Measurements from ENCODE around the gene USP34.
"Not testable (repeated sequence)": the region's sequence is repeated elsewhere in the genome, so short reads cannot be mapped to it uniquely, and the experiment has no call there.

Gene USP34

DNA sequence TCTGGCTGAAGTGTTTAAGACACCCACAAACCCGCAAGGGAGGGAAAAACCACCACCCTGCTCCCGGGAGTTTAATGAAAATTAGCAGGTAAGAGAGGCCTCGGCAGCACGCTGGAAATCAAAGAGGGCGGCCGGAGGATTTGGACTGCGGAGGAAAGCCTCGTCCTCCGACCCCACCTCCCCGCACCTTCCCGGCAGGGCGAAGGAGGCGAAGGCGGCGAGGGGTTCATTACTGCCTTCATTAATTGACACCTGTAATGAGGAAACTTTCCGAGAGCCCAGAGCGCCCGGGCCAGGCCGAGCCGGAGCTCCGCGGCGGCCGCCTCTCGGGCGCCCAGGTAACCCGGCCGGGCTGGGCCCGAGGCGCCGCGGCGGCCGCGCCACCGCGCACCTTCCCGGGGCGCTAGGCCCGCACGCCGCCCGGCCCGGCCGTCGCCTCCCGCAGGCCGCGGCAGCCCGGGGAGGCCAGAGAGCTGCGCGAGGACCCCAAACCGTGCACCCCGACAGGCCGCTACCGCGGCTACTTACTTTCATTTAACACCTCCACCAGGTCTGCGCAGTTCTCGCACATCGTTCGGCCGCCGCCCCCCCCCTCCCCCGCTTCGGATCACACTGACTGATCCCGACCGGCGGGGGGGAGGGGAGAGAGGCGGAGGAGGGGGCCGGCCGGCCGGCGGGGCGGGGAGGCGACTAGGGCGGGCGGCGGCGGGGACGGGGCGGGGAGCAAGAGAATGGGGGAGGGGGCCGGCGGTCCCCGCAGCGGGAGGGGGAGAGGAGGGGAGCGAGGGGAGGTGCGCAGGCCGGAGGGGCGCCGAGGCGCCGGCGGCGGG is 550 bp downstream of the USP34 start:
- Mint-ChIP-seq H3K27ac (peak overlapping the region; percentile 100), H3K4me1 (peaks cover 26% of the 10 kb centered on the region), H3K36me3 (no peaks in the 10 kb centered on the region), H3K9me3 (no peaks in the 10 kb centered on the region), H3K4me3 (peak overlapping the region; percentile 97), H3K27me3 (no peaks in the 10 kb centered on the region)
- ATAC-seq = peak; percentile 69

DNA sequence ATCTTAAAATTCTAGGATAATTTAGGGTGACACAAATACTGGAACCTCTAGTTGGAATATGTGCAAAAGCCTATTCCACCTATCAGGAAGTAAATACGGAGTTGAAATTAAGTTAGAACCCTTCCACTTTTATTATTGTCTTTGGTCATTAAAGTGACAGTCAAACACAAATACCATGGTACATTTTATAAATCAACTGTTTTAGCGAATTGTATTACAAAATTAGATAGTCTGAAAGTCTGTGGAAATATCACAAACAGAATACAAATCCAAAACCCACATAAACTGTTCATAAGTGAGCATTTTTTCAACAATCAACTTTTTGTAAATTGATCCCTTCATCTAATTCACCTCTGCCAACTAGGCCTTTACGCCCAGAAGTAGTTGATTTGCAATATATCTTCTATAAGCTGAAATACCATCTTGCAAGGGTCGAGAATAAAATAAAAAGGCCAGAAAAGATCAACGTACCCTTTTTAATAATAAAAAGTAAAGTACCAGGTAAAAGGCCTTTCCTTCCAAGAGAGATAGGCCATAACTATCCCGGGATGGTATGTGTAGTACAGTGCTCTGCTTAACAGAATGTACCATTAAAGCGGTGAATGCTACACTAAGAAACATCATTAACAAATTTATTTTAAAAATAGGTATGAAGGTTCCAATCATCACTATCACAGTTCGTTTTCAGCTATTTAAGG is 1.3 kb downstream of the USP34 start:
- no peaks in the 10 kb centered on the region for H3K27me3 Mint-ChIP-seq
- no peaks in the 10 kb centered on the region for H3K36me3 Mint-ChIP-seq
- no peaks in the 10 kb centered on the region for H3K9me3 Mint-ChIP-seq
- peaks cover 30% of the 10 kb centered on the region for H3K4me1 Mint-ChIP-seq
- ATAC-seq = no peak
- peak overlapping the region; percentile 100 for H3K27ac Mint-ChIP-seq
- peak overlapping the region; percentile 96 for H3K4me3 Mint-ChIP-seq

DNA sequence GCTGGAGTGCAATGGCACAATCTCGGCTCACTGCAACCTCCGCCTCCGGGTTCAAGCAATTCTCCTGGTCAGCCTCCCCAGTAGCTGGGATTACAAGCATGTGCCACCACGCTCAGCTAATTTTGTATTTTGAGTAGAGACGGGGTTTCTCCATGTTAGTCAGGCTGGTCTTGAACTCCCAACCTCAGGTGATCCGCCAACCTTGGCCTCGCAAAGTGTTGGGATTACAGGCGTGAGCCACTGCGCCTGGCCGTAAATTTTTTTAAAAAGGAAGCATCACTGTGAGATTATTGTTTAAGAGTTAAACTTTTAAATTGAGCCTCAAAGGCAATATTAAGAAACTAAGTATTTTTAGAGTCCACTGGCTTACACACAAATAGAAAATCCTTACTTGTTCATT is 2.7 kb downstream of the USP34 start:
- H3K27me3 Mint-ChIP-seq, H3K36me3 Mint-ChIP-seq, H3K9me3 Mint-ChIP-seq, H3K27ac Mint-ChIP-seq, ATAC-seq, H3K4me3 Mint-ChIP-seq: not testable (repeated sequence)
- peaks cover 43% of the 10 kb centered on the region for H3K4me1 Mint-ChIP-seq

DNA sequence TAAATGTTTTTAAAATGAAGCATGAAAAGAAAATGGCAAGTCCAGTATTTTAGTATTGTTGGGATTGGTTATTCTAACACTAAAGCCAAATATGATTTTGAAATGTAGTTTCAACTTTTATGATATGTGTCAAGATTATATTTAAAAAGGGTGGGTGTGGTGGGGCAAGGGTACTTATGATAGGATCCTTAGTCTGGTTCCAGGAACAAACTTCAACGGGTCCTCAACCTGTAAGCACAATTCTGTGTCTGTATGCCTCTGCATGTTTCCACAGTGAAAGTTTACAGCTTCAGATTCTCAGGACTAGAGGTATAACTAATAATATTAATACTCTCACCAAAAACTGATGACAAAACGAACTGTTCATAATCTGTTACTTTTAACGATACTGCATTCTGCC is 5.8 kb downstream of the USP34 start:
- H3K4me1 Mint-ChIP-seq = peaks cover 48% of the 10 kb centered on the region

DNA sequence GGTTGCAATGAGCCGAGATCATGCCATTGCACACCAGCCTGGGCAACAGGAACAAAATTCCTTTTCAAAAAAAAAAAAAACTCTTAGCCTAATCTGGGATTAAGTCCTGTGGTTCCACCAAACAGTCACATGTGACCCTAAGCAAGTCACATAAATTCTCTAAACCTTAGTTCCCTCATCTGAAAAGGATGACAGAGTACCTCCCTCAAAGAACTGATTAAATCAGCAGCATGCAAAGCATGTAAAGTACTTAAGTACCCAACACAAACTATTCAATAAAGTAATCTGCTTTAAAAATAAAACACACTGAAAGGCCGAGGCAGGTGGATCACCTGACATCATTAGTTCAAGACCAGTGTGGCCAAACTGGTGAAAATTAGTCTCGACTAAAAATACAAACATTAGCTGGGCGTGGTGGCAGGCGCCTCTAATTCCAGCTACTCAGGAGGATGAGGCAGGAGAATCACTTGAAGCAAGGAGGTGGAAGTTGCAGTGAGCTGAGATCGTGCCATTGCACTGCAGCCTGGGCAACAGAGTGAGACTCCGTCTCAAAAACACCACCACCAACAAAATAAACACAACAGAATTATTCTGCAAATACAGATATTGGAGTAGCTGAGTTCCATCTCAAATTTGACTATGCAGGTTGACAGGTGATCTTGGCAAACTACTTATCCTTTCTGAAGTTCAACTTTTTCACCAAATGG is 7.0 kb downstream of the USP34 start:
- Mint-ChIP-seq H3K4me1 (peaks cover 53% of the 10 kb centered on the region), H3K9me3 (no peaks in the 10 kb centered on the region), H3K36me3 (no peaks in the 10 kb centered on the region), H3K4me3 (peak overlapping the region; percentile 50), H3K27me3 (no peaks in the 10 kb centered on the region), H3K27ac (peak overlapping the region; percentile 66)
- ATAC-seq = peak; percentile 39

More for the DNA sequence above, 5.8 kb downstream of the USP34 start:
- Mint-ChIP-seq H3K9me3 (no peaks in the 10 kb centered on the region), H3K36me3 (no peaks in the 10 kb centered on the region), H3K27me3 (no peaks in the 10 kb centered on the region), H3K27ac (peak overlapping the region; percentile 66), H3K4me3 (no peak overlapping the region)
- ATAC-seq = no peak

DNA sequence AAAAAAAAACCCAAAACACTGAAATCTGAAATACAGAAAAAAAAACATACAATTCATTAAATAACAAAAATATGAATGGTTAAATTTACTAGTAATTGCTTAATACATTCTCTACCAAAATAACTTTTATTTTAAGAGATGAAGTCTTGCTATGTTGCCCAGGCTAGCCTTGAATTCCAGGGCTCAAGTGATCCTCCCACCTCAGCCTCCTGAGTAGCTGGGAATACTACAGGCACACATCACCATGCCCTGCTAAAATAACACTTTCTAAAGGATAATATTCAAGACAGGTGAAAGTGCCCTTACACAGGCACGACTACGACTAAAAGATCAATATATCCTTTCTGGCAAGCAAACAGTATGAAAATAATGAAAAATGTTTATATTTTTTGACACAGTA is 9.5 kb downstream of the USP34 start:
- H3K4me1 Mint-ChIP-seq = peaks cover 75% of the 10 kb centered on the region
- H3K27me3 Mint-ChIP-seq = no peaks in the 10 kb centered on the region
- no peaks in the 10 kb centered on the region for H3K9me3 Mint-ChIP-seq
- H3K36me3 Mint-ChIP-seq = no peaks in the 10 kb centered on the region
- no peak for ATAC-seq
- no peak overlapping the region for H3K27ac Mint-ChIP-seq
- no peak overlapping the region for H3K4me3 Mint-ChIP-seq

DNA sequence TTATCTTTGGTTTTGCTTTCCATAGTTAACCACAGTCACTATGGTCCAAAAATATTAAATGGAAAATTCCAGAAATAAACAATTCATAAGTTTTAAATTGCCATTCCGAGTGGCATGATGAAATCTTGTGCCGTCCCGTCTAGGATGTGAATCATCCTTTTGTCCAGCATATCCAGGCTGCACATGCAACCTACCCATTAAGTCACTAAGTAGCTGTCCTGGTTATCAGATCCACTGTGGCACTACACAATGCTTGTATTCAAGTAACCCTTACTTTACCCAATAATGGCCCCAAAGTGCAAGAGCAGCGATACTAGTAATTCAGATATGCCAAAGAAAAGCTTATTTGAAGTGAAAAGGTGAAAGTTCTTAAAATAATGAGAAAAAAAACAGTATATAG is 10.7 kb downstream of the USP34 start:
- H3K36me3 Mint-ChIP-seq = peaks cover 6% of the 10 kb centered on the region
- H3K4me3 Mint-ChIP-seq = no peak overlapping the region
- H3K9me3 Mint-ChIP-seq = no peaks in the 10 kb centered on the region
- H3K27ac Mint-ChIP-seq = no peak overlapping the region
- peaks cover 79% of the 10 kb centered on the region for H3K4me1 Mint-ChIP-seq
- H3K27me3 Mint-ChIP-seq = no peaks in the 10 kb centered on the region
- ATAC-seq = no peak

DNA sequence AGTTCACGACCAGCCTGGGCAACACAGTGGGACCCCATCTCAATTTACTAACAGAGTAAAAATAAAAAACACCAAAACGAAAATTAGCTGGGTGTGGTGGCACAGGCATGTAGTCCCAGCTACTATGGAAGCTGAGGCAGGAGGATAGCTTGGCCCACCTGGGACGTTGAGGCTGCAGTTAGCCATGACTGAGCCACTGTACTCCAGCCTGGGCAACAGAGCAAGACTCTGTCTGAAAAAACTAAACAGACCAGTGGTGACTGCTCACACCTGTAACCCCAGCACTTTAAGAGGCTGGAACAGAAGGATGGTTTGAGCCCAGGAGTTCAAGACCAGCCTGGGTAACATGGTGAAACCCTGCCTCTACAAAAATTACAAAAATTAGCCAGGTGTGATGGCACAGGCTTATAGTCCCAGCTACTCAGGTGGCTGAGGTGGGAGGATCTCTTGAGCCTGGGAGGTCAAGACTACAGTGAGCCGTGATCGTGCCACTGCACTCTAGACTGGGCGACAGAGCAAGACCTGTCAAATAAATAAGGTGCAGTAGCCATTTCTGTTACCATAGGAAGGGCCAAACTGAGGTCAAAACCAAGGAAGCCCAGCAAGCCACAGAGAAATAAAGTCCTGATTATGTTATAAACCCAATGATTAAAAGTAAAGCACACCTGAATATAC is 14.0 kb downstream of the USP34 start:
- no peak overlapping the region for H3K27ac Mint-ChIP-seq
- no peak overlapping the region for H3K4me3 Mint-ChIP-seq
- no peaks in the 10 kb centered on the region for H3K27me3 Mint-ChIP-seq
- H3K4me1 Mint-ChIP-seq = peaks cover 83% of the 10 kb centered on the region
- no peak for ATAC-seq
- peaks cover 12% of the 10 kb centered on the region for H3K36me3 Mint-ChIP-seq
- no peaks in the 10 kb centered on the region for H3K9me3 Mint-ChIP-seq

DNA sequence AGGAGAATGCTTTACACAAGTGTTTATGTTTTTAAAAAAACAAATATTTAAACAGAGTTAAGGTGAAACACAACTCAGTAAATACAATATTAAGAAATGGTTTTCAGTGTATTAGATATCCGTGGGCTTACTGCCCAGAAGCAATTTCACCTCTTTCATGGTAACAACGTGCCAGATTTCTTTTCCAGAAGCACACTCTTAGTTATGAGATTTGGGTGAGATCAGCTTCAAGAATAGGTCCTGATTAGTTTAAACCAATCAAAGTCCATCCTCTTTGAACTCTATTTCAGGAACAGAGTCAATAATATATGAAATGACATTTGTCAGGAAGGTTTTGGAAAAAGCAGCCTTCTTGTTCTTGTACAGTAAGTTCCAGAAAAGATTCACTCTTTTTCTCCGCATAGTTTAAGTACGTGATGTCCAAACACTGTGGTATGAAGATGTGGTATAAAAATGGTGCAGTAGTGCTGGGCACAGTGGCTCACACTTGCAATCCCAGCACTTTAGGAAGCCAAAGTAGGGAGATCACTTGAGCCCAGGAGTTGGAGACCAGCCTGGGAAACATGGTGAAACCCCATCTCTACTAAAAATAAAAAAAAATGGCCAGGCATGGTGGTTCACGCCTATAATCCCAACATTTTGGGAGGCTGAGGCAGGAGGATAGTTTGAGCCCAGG is 14.7 kb downstream of the USP34 start:
- H3K4me3 Mint-ChIP-seq = no peak overlapping the region
- H3K36me3 Mint-ChIP-seq = peaks cover 12% of the 10 kb centered on the region
- H3K9me3 Mint-ChIP-seq = no peaks in the 10 kb centered on the region
- no peaks in the 10 kb centered on the region for H3K27me3 Mint-ChIP-seq
- ATAC-seq = no peak
- H3K4me1 Mint-ChIP-seq = peaks cover 77% of the 10 kb centered on the region
- no peak overlapping the region for H3K27ac Mint-ChIP-seq

DNA sequence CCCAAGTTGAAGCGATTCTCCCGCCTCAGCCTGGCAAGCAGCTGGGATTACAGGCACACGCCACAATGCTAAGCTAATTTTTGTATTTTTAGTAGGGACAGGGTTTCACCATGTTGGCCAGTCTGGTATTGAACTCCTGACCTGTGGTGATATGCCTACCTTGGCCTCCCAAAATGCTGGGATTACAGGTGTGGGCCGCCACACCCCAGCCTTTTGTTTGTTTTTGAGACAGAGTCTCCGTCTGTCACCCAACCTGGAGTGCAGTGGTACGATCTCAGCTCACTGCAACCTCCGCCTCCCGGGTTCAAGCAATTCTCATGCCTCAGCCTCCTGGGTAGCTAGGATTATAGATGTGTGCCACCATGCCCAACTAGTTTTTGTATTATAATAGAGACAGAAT is 15.9 kb downstream of the USP34 start:
- H3K36me3 Mint-ChIP-seq = peaks cover 12% of the 10 kb centered on the region
- H3K4me3 Mint-ChIP-seq, H3K27ac Mint-ChIP-seq, H3K9me3 Mint-ChIP-seq, H3K27me3 Mint-ChIP-seq, ATAC-seq: not testable (repeated sequence)
- peaks cover 76% of the 10 kb centered on the region for H3K4me1 Mint-ChIP-seq

DNA sequence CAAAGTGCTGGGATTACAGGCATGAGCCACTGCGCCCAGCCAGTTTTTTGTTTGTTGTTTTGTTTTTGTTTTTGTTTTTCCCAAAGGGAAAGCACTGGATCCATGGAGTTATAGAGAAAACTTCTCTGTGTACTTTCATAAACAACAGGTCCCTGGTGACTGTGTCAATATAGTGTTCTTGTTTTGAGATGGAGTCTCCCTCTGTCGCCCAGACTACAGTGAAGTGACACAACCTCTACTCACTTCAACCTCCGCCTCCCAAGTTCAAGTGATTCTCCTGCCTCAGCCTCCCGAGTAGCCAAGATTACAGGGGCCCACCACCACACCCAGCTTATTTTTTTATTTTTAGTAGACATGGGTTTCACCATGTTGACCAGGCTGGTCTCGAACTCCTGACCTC is 16.5 kb downstream of the USP34 start:
- Mint-ChIP-seq H3K9me3 (no peaks in the 10 kb centered on the region), H3K27me3 (no peaks in the 10 kb centered on the region), H3K36me3 (peaks cover 14% of the 10 kb centered on the region), H3K4me3 (no peak overlapping the region), H3K27ac (no peak overlapping the region), H3K4me1 (peaks cover 76% of the 10 kb centered on the region)
- ATAC-seq = no peak

DNA sequence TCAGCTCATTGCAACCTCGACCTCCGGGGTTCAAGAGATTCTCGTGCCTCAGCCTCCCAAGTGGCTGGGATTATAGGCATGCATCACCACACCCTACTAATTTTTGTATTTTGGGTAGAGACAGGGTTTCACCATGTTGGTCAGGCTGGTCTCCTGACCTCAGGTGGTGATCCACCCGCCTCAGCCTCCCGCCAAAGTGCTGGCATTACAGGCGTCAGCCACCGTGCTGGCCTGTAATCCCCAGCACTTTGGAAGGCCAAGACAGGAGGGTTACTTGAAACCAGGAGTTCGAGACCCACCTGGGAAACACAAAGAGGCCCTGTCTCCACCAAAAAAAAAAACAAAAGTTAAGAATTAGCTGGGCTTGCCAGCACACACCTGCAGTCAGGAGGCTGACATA is 18.5 kb downstream of the USP34 start:
- no peak overlapping the region for H3K4me3 Mint-ChIP-seq
- no peak overlapping the region for H3K27ac Mint-ChIP-seq
- no peaks in the 10 kb centered on the region for H3K9me3 Mint-ChIP-seq
- no peaks in the 10 kb centered on the region for H3K27me3 Mint-ChIP-seq
- no peak for ATAC-seq
- H3K4me1 Mint-ChIP-seq = peaks cover 68% of the 10 kb centered on the region
- peaks cover 22% of the 10 kb centered on the region for H3K36me3 Mint-ChIP-seq

DNA sequence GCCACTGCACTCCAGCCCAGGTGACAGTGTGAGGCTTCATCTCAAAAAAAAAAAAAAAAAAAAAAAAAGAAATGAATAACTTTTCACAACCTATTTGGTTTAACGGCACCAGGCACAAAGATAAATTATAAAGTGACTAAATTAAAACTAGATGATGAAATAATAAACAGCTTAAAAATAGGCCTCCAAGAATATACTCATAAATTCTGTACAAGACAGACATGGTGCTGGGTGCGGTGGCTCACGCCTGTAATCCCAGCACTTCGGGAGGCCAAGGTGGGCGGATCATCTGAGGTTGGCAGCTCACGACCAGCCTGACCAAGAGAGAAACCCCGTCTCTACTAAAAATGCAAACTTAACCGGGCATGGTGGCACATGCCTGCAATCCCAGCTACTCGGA is 19.7 kb downstream of the USP34 start:
- Mint-ChIP-seq H3K4me3 (no peak overlapping the region), H3K27me3 (no peaks in the 10 kb centered on the region), H3K9me3 (no peaks in the 10 kb centered on the region), H3K27ac (no peak overlapping the region), H3K36me3 (peaks cover 22% of the 10 kb centered on the region), H3K4me1 (peaks cover 56% of the 10 kb centered on the region)
- no peak for ATAC-seq

DNA sequence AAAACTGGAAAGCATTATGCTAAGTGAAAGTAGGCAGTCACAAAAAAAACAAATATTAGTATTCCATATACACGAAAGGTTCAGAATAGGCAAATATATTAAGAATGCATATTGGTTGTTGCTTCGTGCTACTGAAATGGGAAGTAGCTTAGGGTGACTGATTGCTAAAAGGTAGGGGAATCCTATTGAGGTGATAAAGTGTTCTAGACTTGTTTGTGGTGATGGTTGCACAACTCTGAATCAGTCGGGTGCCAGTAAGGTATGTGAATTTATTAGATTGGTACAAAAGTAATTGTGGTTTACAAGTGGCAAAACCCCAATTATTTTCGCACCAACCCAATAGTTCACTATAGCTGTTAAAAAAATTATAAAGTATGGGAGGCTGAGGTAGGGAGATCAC is 20.7 kb downstream of the USP34 start:
- H3K27me3 Mint-ChIP-seq = no peaks in the 10 kb centered on the region
- peaks cover 20% of the 10 kb centered on the region for H3K36me3 Mint-ChIP-seq
- no peak overlapping the region for H3K4me3 Mint-ChIP-seq
- no peaks in the 10 kb centered on the region for H3K9me3 Mint-ChIP-seq
- peak overlapping the region; percentile 68 for H3K27ac Mint-ChIP-seq
- ATAC-seq = peak; percentile 93
- peaks cover 48% of the 10 kb centered on the region for H3K4me1 Mint-ChIP-seq

DNA sequence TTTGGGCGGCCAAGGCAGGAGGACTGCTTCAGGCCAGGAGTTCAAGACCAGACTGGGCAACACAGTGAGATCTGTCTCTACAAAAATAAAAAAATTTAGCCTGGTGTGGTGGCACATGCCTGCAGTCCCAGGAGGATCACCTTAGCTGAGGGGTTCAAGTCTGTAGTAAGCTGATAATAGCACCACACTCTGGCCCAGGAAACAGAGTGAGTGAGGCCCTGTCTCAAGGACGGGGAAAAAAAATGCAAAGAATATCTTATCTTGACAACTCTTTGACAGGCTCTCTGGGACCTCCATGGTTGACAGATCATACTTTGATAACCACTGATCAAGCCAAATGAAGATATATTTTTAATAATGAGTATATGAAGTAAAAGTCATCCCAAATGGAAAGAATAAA is 22.7 kb downstream of the USP34 start:
- peaks cover 38% of the 10 kb centered on the region for H3K36me3 Mint-ChIP-seq
- H3K9me3 Mint-ChIP-seq = peaks cover 5% of the 10 kb centered on the region
- H3K4me1 Mint-ChIP-seq = peaks cover 52% of the 10 kb centered on the region
- no peak overlapping the region for H3K4me3 Mint-ChIP-seq
- ATAC-seq = no peak
- no peaks in the 10 kb centered on the region for H3K27me3 Mint-ChIP-seq
- no peak overlapping the region for H3K27ac Mint-ChIP-seq

All from stimulated activated memory B cell treated with anti-CD40 and anti-IgM and Interleukin-4, amounts not matched to agents 10 μg/mL and 1 μg/mL and 100 μg/mL, for 72 hours (primary cell).